GM21576 (cell line): ENCODE measurements around the gene ASNS.
A peak's percentile ranks its signal among the peaks of the same experiment; 100 is the strongest.
"Not testable (repeated sequence)": the region's sequence is repeated elsewhere in the genome, so short reads cannot be mapped to it uniquely, and the experiment has no call there.

Source experiments
- ATAC-seq: cut with Tn5 transposase; IDR thresholded peaks from one replicate; pipeline ENCODE4 v1.9.1; 2021; ENCODE audit warnings: mild to moderate bottlenecking, moderate library complexity; ENCODE audit not compliant: unreplicated experiment

ASNS gene, protein sequence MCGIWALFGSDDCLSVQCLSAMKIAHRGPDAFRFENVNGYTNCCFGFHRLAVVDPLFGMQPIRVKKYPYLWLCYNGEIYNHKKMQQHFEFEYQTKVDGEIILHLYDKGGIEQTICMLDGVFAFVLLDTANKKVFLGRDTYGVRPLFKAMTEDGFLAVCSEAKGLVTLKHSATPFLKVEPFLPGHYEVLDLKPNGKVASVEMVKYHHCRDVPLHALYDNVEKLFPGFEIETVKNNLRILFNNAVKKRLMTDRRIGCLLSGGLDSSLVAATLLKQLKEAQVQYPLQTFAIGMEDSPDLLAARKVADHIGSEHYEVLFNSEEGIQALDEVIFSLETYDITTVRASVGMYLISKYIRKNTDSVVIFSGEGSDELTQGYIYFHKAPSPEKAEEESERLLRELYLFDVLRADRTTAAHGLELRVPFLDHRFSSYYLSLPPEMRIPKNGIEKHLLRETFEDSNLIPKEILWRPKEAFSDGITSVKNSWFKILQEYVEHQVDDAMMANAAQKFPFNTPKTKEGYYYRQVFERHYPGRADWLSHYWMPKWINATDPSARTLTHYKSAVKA

DNA sequence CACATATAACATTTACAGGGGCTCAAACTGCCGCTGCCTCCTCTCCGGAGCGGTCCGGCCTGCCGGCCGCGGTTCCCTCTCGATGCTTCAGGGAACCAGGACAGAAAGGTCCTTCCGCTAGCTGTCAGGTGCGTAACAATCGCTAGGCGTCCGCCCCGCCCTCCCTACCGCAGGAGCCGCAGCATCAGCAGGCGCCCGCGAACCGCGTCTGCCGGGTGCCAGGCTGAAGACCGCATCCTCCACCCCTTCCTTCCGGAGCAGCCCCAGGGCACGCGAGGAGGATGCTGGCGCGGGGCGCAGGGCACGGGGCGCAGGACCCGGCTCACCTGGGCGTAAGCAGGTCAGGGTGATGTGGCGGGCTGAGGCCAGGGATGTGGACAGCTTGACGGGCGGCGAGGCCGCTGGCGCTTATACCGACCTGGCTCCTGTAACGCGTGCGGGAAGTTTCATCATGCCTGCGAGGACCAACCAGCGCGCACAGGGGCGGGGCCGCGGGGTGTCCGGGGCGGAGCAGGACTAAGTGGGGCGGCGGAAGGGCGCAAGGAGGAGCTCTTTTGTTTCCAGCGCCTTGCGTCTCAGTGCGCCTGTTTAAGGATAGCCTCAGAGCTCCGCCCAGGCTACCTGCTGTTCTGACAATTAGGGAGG, at the start of gene ASNS:
Gene ASNS (minus strand): TSS at position 384 of the 645 bp plus-strand sequence. CDS start 3,252 bp downstream, outside the sequence.
- ATAC-seq, result peak; percentile 97

DNA sequence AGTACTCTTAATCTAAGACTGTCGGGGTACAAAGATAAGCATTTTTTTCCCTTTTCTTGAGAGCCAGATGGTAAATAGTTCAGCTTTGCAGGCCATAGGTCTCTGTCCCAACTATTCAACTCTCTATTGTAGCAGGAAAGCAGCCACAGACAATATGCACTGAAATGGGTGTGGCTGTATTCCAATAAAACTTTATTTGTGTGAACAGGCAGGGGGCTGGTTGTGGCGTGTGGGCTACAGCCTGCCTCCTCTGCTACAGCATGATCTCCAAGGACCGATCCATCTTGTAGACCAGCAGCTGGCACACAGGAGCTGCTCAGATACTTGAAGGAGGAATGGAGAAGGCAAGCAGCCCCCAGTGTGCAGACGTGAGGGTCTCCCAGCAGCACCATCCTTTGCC, 49.0 kb upstream of the ASNS start:
- not testable (repeated sequence) for ATAC-seq

DNA sequence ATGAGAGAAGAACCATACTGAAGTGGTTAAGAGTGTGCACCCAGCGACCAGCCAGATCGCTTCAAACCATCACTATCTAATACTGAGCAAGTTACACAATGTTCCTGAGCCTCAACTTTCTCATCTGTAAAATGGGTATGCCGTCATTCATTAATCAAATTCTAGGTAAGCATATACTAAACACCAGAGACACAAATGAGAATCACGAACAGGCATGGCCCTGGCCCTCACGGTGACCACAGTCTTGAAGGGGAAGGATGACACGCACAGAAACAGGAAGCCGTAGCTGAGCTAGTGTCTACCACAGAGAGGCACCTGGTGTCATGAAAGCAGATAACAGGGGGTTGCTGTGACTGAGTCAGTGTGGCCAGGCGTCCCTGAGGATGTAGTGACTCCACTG, 43.1 kb upstream of the ASNS start:
- not testable (repeated sequence) for ATAC-seq

DNA sequence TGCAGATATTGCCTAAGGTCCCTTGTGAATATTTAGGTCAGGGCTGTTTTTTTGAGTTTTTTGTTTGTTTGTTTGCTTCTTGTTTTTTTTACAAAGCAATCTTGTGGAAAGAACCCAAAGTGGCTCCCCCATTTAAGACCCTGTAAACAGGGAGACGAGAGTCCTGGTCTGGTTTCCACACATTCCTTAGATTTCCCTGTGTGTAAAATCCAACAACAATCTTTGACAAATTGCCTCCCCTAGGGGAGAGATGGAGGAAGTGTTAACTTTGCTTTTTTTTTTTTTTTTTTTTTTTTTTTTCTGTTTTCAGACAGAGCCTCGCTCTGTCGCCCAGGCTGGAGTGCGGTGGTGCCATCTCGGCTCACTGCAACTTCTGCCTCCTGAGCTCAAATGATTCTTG, 40.1 kb upstream of the ASNS start:
- not testable (repeated sequence) for ATAC-seq

DNA sequence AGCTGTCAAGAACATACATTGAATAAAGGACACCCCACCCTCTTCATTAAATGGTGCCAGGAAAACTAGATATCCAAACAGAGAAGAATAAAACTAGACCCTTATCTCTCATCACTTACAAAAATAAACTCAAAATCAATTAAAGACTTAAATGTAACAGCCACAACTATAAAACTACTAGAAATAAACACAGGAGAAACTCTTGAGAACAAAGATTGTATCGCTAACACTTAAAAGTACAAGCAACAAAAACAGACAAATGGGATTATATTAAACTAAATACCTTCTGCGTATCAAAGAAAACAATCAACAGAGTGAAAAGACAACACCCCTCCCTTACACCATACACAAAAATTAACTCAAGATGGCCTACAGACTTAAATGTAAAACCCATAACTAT, 24.7 kb upstream of the ASNS start:
- ATAC-seq, result not testable (repeated sequence)

DNA sequence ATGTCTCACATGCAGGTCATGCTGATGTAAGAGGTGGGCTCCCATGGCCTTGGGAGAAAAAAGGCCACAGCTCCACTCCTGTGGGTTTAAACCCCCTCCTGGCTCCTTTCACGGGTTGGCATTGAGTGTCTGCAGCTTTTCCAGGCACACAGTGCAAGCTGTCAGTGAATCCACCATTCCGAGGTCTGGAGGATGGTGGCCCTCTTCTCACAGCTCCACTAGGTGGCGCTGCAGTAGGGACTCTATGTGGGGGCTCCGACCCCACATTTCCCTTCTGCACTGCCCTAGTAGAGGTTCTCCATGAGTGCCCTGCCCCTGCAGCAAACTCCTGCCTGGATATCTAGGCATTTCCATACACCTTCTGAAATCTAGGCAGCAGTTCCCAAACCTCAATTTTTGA, 19.5 kb upstream of the ASNS start:
- not testable (repeated sequence) for ATAC-seq

DNA sequence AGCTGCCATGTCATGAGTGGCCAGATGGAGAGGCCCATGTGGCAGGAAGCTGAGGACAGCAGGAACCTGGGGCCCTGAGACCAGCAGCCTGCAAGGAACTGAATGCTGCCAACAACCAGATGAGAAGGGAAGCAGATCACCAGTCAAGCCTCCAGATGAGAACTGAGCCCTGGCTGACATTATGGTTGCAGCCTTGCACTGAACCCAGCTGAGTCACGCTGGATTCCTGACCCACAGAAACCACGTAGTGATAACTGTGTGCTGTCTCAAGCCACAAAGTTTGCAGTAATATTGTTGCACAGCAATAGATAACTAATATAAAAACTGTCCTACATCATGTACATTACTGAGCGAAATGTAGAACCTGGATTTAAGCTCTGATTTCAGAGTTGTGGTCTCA, 7.3 kb upstream of the ASNS start:
- not testable (repeated sequence) for ATAC-seq

DNA sequence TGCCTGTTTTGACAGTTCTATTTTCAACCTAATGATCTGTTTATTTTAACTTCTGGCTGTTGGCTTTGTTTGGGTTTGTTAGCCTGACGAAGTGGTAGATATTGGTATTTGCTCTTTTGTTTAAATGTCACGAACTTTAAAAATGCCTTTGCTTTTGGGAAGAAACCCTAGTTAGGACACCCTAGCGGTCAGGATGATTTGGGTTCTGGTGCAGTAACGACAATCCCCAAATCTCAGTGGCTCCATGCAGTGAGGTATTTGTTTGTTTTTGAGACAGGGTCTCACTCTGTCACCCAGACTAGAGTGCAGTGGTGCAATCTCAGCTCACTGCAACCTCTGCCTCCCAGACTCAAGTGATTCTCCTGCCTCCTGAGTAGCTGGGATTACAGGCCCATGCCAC, 2.7 kb upstream of the ASNS start:
- not testable (repeated sequence) for ATAC-seq

DNA sequence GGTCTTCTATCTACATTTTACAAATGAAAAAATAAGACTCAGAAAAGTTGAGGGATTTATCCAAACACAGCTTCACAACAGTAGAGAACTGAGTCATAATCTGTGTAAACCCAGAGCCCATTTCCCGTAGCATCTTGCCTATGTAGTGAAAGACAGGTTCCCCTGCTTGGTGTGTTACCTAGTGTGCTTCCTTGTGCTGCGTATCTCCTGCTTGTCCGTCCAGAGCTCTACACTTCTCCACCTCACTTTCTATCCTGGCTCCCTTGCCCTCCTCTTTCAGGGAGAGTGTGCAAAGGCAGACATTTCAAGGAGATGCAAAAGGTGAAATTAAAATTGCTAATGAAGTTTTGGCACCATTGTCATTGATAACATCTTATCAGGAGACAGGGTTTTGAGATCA, 1.4 kb upstream of the ASNS start:
- no peak for ATAC-seq

DNA sequence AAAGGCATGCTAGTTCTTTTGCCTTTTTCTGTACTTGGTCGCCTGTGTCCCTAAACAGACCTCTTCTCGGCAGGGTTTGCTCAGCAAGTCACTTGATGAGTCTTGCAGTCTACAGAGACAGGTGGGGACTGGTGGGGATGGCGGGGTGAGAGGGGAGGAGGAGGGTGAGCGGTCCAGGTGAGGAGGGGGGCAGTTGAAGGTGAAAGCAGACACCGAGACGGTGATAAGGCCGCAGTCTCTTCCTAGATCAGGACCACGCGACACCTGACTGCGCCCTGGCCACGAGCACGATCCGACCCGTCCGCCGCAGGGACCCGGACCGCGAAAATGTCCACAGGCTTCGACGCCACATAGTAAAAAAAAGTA, 566 bp downstream of the ASNS start:
- ATAC-seq, result peak; percentile 24

DNA sequence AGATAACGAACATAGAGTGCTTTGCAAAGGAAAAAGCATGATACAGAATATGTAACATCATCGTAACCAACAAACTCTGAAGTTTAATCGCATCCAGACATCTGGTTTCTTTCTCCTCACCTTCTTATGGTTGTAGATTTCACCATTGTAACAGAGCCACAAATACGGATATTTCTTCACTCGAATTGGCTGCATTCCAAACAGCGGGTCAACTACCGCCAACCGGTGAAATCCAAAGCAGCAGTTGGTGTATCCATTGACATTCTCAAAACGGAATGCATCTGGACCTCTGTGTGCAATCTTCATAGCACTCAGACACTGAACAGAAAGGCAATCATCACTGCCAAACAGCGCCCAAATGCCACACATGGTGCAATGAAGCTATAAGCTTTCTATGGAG, 3.4 kb downstream of the ASNS start:
- no peak for ATAC-seq

DNA sequence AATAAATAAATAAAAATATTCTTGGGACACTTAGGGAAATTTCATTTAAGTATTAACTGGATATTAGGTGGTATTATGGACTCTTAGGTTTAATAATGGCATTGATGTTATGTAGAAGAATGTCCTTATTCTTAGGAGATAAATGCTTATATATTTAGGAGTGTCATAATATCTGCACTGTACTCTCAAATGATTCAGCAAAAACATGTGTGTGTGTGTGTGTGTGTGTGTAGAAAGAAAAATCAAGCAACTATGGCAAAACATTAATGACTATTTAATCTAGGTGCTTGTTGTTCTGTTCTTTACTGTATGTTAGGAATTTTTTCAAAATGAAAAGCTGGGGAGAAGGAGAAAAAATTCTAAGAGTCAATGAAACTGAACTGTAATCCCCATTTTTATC, 3.9 kb downstream of the ASNS start:
- no peak for ATAC-seq

DNA sequence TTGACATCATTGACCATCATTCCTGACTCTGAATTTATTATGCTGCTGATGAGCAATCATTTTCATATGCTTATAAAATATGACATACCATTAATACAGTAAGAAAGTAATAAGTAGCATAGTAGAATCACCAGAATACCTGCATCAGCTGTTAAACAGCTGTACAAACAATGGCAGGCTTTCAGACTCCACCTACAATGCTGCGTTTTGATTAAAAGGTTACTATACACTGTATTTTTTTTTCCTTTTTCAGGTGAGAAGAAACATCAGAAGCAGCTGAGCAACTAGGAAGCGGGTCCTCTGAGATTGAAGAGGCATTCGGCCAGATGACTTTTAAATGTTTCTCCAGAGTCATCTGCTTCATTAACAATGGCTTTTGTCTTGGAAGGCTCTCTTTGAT, 7.1 kb downstream of the ASNS start:
- ATAC-seq, result no peak

DNA sequence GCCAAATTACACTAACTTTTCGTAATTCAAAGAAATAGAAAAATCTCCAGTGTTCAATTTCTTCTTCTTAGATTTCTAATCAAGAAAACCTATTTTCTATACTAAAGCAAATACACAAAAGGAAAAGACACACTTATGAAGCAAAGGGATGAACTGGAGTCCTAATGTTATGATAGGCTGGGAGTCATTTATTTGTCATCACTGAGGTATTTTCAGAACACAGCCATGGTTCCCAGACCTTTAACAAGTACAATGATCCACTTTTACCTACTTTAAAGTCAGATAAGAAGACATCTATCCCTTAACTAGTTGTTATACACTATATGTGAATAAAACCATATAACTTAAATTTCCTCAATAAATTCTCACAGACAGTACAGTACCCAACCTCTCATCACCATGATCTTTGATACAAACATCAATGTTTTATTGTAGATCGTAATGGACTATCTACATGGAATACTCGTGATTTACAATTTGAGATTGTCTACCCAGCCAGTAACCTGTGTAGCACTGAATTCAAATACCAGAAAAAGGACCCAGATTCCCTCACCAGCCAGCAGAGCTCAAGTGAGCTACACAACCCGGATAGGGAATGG, 12.5 kb downstream of the ASNS start:
- no peak for ATAC-seq

DNA sequence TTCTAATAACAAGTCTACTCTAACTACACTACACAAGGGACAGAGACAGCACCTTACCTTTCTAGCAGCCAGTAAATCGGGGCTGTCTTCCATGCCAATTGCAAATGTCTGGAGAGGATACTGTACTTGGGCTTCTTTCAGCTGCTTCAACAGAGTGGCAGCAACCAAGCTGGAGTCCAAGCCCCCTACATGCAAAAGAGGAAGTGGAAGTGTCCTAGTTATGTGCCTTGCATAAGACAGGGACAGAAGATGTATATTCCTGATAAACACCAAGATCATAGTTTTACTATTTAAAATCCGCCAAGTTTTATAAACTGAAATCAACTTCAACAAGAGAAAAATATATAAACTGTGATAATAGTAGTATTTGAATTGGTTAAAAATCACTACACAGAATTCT, 14.0 kb downstream of the ASNS start:
- ATAC-seq, result no peak

DNA sequence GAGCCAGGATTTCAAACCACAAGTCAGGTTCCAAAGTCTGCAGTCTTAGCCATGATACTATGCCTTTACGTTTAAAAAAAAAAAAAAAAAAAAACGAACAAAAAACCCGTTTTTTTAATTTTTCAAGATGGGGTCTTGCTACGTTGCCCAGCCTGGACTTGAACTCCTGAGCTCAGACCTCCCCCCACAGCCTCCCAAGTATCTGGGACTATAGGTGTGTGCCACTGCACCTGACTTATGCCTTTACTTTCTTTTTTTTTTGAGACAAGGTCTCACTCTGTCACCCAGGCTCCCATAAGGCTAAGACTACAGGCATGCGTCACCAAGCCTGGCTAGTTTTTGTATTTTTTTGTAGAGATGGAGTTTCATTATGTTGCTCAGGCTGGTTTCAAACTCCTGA, 14.7 kb downstream of the ASNS start:
- ATAC-seq, result no peak

DNA sequence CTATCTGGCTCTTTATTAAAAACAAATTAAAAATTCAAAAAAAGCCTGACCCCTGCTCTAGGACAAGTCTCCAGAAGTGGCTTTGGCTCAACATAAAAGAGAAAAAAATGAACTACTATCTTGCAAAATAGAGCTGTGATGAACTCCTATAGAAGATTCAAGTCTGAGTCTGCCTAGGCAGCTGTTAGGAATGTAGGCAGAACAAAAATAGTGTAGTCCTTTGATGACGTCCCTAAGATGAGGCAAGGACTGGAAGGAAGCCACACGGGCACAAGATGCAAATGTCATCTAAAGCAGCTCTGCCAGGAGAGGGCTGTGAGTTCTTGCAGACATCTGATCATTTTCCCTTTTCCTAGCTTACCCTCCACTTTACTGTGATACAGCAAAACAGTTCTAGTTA, 20.5 kb downstream of the ASNS start:
- ATAC-seq, result no peak

DNA sequence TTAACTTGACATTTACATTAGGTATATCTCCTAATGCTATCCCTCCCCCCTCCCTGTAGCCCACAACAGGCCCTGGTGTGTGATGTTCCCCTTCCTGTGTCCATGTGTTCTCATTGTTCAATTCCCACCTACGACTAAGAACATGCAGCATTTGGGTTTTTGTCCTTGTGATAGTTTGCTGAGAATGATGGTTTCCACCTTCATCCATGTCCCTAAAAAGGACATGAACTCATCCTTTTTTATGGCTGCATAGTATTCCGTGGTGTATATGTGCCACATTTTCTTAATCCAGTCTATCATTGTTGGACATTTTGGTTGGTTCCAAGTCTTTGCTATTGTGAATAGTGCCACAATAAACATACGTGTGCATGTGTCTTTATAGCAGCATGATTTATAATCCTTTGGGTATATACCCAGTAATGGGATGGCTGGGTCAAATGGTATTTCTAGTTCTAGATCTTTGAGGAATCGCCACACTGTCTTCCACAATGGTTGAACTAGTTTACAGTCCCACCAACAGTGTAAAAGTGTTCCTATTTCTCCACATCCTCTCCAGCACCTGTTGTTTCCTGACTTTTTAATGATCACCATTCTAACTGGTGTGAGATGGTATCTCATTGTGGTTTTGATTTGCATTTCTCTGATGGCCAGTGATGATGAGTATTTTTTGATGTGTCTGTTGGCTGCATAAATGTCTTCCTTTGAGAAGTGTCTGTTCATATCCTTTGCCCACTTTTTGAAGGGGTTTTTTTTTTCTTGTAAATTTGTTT, 21.8 kb downstream of the ASNS start:
- not testable (repeated sequence) for ATAC-seq

DNA sequence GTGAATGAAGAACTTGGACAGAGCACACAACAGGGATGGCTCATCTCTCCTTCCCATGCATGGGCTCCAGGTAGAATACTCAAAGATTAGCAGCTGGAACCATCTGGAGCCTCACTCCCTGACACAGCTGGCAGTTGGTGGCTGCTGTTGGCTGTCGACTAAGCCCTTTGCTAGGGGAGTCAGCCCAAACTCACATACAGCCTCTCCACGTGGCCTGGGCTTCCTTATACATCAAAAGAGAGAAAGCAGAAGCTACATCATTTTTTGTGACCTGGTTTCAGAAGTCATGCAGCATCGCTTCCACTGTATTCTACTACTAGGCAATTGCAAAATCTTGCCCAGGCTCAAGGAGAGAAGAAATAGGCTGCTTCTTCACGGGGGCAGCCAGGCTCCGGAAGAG, 24.4 kb downstream of the ASNS start:
- no peak for ATAC-seq

DNA sequence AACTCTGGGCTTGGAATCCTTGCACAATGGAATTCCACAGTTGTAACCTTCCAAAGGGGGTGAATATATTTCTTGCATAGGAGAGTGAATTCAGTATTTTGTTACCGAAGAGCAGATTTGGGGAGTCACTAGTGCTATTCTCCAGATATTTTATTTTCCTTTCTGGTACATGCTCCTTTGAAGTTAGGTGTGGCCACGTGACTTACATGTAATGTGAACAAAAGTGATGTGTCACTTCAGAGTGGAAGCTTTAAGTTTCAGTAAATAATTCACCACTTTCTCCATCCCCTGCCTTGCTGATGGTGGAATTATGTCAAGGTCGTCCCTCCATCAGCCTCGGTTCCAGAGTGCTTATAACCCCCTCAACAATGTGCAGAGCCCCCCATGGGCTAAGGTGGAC, 25.3 kb downstream of the ASNS start:
- ATAC-seq, result no peak

DNA sequence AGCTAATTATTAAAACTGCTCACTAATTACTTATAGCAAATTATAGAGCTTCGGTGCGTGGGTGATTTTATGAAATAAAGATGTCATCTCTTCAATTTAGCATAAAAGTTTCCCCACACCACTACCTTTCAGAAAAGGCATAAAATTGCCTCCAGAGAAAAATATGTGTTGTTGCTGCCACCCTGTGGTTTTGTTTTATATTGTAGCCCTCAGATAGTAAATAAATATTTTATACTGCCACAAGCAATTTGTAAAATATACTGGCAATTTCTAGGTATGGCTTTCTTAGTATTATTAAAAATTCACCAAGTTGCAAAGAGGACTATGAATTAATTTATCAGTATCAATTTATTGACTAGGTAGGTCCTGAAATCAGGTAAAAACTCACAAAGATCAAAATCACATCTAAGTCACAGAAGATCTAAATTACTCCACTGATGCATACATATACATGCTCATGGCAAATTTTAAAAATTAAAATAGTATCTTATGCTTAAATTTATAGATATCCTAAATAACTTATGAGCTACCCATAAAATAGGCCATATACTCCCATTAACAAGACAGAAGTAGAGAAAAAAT, 26.5 kb downstream of the ASNS start:
- ATAC-seq, result no peak
